GM13977 (cell line): ENCODE results near the gene TGFA.

Experiments used
- DNase-seq: peaks from one replicate; pipeline ENCODE4 v3.0.0; 2012; ENCODE audit warnings: low spot score
- in situ Hi-C: fragments of 300-500 bp; cut with MboI; formaldehyde crosslinking; loops from one replicate; pipeline ENCODE4 v1.12.0; 2022; ENCODE audit warnings: low sequenced_read_pairs, low pct_unique_long_range_greater_than_20kb, mixed read lengths, inconsistent platforms; ENCODE audit not compliant: unreplicated experiment
- TF ChIP-seq, protein P1 (sequence below): IDR thresholded peaks from 2 replicates; pipeline ENCODE4 v1.5.1; 2012; ENCODE audit warnings: mild to moderate bottlenecking, control low read depth; ENCODE audit not compliant: insufficient read depth; ENCODE audit errors: extremely low read depth, missing control alignments

TGFA gene

DNA sequence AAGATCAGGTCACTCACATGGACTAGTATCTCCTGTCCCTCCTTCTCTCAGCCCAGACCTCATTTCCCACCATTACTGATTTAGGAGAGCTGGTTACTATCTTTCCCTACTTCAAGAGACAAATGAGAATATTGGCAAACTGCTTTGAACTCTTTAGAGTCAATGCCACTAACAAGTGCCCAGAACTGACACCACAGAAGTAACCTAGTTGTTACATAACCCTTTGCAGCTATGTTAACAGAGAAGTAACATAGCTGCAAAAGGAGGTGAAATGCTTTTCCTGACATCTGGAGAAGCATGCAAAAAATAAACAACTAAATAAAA lies 30.0 kb downstream of the TGFA start:
- TF ChIP-seq, protein P1, sequence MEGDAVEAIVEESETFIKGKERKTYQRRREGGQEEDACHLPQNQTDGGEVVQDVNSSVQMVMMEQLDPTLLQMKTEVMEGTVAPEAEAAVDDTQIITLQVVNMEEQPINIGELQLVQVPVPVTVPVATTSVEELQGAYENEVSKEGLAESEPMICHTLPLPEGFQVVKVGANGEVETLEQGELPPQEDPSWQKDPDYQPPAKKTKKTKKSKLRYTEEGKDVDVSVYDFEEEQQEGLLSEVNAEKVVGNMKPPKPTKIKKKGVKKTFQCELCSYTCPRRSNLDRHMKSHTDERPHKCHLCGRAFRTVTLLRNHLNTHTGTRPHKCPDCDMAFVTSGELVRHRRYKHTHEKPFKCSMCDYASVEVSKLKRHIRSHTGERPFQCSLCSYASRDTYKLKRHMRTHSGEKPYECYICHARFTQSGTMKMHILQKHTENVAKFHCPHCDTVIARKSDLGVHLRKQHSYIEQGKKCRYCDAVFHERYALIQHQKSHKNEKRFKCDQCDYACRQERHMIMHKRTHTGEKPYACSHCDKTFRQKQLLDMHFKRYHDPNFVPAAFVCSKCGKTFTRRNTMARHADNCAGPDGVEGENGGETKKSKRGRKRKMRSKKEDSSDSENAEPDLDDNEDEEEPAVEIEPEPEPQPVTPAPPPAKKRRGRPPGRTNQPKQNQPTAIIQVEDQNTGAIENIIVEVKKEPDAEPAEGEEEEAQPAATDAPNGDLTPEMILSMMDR = no peak
- DNase-seq = no peak
- in situ Hi-C loops = no loop called here

DNA sequence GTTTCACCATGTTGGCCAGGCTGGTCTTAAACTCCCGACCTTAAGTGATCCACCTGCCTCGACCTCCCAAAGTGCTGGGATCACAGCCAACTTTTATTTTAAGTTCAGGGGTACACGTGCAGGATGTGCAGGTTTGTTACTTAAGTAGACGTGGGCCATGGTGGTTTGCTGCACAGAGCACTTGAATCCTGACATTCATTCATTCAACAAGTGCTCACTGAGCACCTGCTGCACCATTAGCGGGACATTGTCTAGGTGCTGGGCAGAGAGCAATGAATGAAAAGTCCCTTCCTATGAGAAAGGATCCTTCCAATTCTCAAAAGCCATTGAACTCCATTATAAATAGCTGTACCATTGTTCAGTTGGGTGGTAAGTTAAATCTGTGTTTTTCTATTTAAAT lies 31.0 kb downstream of the TGFA start:
- in situ Hi-C loops = no loop called here
- DNase-seq = no peak
- TF ChIP-seq, protein P1 = no peak

DNA sequence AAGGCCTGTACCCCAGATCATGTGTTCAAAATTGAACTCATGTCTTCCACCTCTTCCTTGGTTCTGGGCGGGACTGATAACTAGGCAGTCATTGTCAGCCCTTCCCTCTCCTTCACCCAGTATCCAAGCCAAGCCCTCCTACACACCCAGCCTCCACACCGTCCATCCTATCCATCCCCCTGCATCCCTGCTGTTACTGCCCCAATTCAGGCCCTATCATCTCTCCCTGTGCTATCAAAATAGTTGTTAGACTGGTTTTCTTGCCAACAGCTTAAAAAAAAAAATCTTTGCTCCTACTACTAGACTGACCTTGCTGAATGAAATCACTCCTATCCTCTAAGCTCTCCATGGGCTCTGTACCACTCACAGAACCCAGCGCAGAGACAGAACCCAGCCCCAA lies 32.8 kb downstream of the TGFA start:
- in situ Hi-C loops = no loop called here
- DNase-seq = no peak
- TF ChIP-seq, protein P1 = no peak

DNA sequence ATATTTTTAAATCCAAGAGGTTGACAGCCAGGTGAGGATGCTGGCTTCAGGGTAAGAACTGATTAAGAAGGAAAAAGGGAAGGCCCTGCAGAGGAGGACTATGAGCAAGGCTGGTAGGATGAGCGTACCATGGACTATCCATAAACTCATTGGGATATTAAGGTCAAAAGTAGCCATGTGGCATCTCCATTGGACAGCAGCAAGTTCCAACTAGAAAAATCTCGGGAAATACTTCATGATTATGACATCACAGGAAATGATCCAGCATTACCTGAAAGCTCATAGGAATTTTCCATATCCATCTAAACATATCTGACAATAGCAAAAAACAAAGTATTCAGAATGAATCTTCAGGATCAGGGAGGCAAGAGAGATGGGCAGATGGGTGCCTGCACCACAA lies 34.2 kb downstream of the TGFA start:
- in situ Hi-C loops = no loop called here
- DNase-seq = no peak
- TF ChIP-seq, protein P1 = no peak

DNA sequence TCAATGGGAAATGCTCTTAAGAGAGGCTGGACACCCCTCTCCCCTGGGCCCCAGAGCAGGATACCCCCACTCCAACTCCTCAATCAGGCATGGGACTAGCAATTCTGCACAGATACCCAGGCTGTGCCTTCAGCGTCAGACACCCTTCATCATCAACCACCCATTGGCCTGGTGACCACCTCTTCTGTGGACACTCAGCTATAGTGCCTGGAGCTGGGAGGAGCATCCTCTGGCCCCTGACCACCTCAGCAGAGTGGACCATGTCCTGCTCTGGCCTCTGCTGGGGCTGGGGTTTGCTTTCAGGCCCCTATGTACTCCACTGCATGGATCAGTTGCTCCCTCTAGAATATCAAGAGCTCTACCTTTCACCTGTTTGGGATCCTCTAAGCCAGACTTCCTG lies 35.1 kb downstream of the TGFA start:
- DNase-seq = no peak
- TF ChIP-seq, protein P1 = no peak
- in situ Hi-C loops = no loop called here

DNA sequence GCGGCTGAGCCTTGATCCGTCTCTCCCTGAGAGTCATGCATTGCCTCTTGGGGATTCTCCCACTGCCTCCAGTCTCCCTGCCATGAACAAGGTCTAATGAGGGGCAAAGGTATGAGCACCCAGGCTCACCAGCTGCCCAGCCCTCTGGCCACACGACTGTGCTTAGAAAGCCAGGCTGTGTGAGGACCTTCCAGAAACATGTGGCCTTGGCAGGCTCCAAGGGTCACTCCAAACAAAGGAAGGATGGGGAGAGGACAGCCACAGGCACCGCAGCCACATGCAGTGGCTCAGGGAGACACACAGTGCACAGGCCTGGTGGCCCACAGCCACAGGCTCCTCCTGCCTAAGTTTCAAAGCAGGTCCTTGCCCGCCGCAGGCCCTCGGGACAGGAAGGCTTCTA lies 35.8 kb downstream of the TGFA start:
- TF ChIP-seq, protein P1 = no peak
- DNase-seq = peak; percentile 8
- in situ Hi-C loops = no loop called here

DNA sequence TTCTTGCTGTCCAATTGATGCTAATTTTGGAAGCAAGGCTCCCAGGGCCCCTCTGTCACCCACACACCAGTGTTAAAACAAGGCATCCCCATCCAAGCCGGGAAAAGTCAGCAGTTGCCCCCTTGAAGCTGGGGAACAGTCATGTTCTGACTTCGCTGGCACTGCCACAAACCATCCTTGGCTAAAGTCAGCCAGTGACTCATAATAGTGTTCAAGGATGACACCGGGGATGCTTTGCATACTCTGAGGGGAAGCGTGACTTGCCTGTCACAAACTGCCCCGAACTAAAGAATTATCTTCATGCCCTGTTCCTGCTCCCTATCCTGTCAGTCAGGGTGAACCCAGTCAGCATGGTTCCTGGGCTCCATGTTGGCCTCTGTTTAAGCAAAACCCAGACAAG lies 37.0 kb downstream of the TGFA start:
- peak; percentile 72 for DNase-seq
- in situ Hi-C loops = no loop called here
- TF ChIP-seq, protein P1 = no peak
